ENCODE measurements around the gene DGKI. TPM values are rescaled to one million over a fixed set of nuclear protein-coding genes. Genes with fewer than 3 reads are reported as not detected.

The DGKI gene
- polyA plus RNA-seq, 12 donors = 0.23 to 1.9 (median 0.84) TPM; not detected in 2

DNA sequence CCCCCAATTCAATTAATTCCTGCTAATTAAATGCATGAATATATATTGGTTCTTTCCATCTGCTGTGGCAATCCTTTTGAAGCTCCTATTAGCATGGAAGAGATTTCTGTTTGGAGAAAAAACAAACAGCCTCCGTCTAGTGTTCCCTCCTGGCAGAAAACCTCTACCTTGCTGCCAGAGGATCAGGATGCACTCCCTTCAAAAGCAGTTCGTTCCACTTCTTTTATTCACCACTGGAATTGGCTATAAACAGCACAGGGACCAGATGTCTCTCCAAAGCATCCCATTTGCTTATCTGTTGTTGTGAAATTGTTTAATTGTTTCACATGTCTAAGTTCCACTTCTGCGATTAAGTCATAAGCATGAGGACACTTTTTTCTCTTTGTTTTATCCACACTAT is 425.4 kb downstream of the DGKI start:
- DNase-seq = no peak

- no peak for DNase-seq
Observed at GRCh38 chr7:137418841-137419240, 427.9 kb downstream of the DGKI start.

DNA sequence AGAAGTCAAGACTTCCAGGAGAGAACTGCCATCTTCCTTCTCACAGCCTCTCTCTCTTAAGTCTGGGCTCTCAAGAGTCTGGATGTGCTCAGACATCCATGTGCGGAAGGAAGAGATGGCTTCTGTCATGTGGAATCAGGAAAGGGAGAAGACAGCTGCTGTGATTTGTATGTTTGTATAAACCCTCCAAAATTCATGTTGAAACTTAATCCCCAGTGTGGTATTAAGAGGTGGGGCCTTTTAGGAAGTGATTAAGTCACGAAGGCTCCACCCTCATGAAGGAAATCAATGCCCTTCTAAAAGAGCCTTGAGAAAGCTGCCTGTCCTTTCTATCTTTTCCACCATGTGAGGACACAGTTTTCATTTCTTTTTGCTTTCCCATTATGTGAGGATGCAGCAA is 429.3 kb downstream of the DGKI start:
- DNase-seq = no peak

DNA sequence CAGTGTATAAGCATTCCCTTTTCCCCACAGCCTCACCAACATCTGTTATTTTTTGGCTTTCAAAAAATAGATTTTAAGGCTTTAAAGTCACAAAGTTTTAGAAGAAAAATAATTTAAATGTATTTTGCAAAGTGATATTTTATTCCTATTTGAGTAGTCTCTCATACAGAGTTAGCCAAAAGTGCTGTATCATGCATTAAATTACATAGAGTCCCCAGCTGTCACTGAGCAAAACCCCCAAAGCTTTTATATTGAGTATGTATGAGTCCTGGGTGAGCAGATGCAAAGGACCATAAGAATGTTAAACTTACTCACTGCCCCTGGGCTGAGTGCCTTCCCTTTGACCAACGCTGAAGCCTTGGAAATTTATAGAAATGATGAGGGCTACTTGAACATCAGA is 432.9 kb downstream of the DGKI start:
- no peak for DNase-seq

DNA sequence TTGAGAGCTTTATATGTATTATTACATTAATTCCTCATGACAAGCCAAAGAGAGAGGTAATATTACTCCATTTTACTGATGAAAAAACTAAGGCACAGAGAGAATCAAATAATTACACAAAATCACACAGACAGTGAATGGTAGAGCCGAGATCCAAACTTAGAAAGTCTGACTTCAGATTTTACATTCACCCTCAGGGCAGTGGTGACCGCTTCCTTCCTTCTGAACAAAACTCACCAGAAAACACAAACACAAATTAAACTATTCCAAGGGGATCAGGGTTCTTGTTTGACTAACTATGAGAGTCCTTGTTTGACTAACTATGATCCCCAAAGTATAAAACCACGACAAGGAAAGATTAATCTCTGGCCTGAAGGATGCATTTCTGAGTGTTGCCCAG is 435.3 kb downstream of the DGKI start:
- no peak for DNase-seq

- DNase-seq = no peak
Observed at GRCh38 chr7:137408126-137408525, 438.6 kb downstream of the DGKI start.

- DNase-seq = no peak
Observed at GRCh38 chr7:137407078-137407477, 439.7 kb downstream of the DGKI start.

DNA sequence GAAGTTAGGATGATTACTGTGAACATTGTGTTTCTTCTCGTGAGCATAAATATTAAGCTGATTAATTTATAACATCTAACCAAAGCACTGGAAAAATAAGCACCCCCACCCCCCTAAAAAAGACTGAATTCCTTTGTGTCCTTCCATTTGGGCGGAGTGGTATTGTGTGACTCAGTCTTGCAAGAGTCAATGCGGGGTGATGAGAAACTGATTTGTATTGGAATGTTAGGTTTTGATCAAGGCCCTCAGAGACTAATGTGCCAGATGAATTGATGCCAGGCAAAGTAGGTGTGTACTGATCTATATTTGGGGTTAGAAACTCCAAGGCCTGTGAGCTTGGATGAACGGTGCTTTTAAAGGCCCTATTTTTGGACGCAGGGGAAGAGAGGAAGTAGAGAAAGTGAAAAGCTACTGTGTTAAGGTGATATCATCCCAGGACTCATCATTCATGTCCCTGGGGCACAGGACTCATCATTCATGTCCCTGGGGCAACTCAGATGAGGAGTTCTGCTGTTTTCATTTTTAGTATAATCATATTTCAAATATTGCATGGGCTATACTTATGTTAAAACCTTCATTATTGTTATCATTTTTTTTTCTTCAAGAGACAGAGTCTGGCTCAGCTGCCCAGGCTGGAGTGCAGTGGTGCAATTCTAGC is 442.0 kb downstream of the DGKI start:
- DNase-seq = no peak

DNA sequence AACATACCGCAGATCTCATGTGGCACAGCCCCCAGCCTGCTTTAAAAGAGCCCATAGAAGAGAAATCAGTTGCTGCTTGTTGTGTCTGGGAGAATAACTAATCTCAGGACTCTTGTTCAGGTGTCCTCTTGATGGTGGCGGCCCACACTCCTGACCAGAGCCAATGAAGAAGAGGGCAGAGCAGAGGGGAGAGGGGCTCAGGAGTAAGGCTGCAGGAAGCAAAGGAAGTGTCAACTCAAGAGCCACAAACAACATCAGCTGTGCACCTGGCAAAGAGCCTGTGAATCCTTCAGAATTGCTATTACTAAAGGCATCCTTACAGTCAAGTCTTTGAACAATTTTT is 443.4 kb downstream of the DGKI start:
- no peak for DNase-seq

- DNase-seq = no peak
Observed at GRCh38 chr7:137402536-137403352, 444.0 kb downstream of the DGKI start.

GRCh38 chr7:137399827-137400823 is 446.6 kb downstream of the DGKI start:
- no peak for DNase-seq

GRCh38 chr7:137396051-137396450 is 450.7 kb downstream of the DGKI start:
- DNase-seq = no peak

DNA sequence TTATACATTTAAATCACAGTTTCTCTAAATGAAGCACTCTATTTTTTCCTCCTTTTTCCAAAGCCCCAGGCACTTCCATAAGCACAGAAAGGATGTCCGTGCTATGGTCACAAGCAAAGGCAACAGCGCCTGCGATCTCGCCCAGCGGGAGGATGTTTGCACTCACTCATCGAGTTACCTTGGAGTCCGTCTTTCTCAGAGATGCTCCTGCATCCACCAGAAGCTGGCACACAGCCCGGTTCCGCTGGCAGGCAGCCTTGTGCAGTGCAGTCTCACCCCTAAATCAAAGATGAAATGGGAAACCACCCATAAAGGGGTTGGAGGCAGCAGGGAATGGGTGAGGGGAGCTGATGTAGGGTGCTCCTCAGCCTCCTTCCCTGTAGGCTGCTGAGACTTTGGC is 451.4 kb downstream of the DGKI start:
- DNase-seq = no peak

GRCh38 chr7:137393570-137393969 is 453.2 kb downstream of the DGKI start:
- DNase-seq = no peak

- no peak for DNase-seq
Observed at GRCh38 chr7:137390076-137390475, 456.7 kb downstream of the DGKI start.

DNA sequence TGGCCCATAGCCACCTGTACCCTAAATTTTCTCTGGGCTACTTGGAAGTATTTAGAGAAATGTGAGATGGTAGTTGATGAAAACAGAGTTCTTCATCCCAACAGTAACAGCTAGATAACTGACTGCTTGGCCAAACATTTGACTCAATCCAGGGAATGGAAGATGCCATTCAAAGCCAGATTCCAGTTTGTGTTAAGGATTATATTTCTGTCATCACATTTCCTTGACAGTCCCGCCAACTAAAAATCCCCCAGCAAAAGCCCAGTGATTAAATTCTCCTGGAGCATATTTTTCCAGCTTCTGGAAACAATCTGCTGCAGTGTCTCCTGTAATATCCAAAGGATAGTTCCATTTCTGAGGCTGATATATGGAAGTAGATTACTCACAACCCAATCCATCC is 457.9 kb downstream of the DGKI start:
- peak; percentile 30 for DNase-seq

DNA sequence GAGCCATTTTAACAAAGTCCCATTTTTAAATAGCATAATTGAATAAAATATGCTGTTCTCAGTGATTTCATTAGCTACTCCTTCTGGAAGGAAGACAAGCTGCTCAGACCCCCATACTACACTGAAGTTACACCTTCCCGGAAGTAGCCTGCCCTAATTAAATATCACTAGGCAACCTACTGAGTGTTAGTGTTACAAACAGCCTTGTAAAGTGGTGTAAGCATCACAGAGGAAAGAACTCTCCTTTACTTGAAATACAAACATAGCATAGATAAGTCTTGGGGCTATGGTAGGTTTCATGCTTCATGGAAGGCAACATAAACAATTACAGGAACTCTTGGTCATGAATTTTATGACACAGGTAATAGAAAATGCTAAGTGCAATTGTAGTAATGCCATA is 459.8 kb downstream of the DGKI start:
- no peak for DNase-seq

DNA sequence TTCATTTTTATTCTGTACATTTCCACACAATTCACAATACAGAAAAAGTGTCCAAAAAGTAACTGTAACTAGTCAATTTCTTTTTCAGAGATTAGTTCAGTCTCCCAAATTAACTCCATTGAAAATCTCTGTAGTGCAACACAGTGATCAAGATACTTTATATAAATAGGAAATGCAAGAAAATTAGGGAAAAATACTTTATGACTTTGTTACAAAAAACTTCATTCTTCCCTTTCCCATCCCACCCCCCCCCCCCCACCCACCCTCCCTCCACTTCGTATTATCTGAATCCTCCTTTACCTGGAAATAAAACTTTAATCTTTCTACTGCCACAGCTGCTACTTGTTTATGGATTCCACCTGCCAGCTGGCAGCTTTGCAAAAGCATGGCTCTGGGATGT is 465.7 kb downstream of the DGKI start:
- no peak for DNase-seq

DNA sequence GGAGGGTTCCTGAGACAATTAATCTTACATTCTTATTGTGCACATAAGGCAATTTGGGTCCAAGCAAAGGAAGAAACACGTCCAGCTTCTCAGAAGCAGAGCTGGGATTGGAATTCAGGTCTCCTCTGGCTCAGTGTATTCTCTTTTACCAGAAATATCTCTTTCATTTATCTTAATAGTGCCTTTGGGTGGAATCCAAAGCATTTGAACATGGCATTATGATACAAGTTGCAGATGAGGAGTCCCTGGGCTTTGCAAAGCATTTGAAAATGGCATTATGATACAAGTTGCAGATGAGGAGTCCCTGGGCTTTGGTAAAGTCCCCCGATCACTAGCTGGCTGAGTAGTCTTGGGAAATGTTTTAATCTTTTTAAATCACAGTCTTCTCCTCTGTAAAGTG is 473.3 kb downstream of the DGKI start:
- DNase-seq = no peak

- peak; percentile 58 for DNase-seq
Observed at GRCh38 chr7:137371616-137372015, 475.2 kb downstream of the DGKI start.

GRCh38 chr7:137366995-137367394 is 479.8 kb downstream of the DGKI start:
- DNase-seq = peak; percentile 45

- DNase-seq = no peak
Observed at GRCh38 chr7:137363683-137364082, 483.1 kb downstream of the DGKI start.
